ENCODE data around the gene BMAL1.

GRCh38 chr11:13252438-13252837, 25.2 kb upstream of the BMAL1 start:
- TF ChIP-seq EZH2 (IDR thresholded peaks at IDR 0.05; ENCODE audit: low read depth, low read length, severe bottlenecking) (no peak), CTCF (IDR thresholded peaks at IDR 0.05; ENCODE audit: control extremely low read depth in 1 of 3, insufficient read depth in 1 of 3, low read depth in 1 of 3, low read length in 3 of 3) (no peak), CHD7 (IDR thresholded peaks at IDR 0.05; ENCODE audit: insufficient replicate concordance, low read length) (no peak), YY1 (IDR thresholded peaks at IDR 0.05; ENCODE audit: low read depth, low read length) (no peak), CHD1 (IDR thresholded peaks at IDR 0.05; ENCODE audit: low read depth, low read length) (no peak)

Data from H1 (cell line).